ENCODE measurements around the gene PLEKHG4.
A peak's percentile ranks its signal among the peaks of the same experiment; 100 is the strongest.

The PLEKHG4 gene

GRCh38 chr16:67326115-67326471 is 46.8 kb downstream of the PLEKHG4 start:
- peak overlapping the region; percentile 40 for H3K4me2 ChIP-seq (ENCODE audit: low read depth, low read length, poor library complexity, severe bottlenecking)
- H2AFZ ChIP-seq (ENCODE audit: low read depth, low read length, severe bottlenecking) = no peak overlapping the region
- peak overlapping the region; percentile 17 for H3K4me3 ChIP-seq (ENCODE audit: insufficient read depth, low read length, poor library complexity, severe bottlenecking)
- H3K79me2 ChIP-seq (ENCODE audit: insufficient read depth, low read length) = no peaks in the 10 kb centered on the region
- H4K20me1 ChIP-seq (ENCODE audit: low read depth, low read length) = no peaks in the 10 kb centered on the region
- H3K27ac ChIP-seq (ENCODE audit: low read depth, low read length) = no peak overlapping the region
- H3K9me3 ChIP-seq (ENCODE audit: insufficient read depth, low read length) = no peaks in the 10 kb centered on the region
- no peaks in the 10 kb centered on the region for H3K9me2 ChIP-seq (replicated peaks; ENCODE audit: insufficient read depth, low read length)
- no peaks in the 10 kb centered on the region for H3K27me3 ChIP-seq (ENCODE audit: low read length)
- no peaks in the 10 kb centered on the region for H3K36me3 ChIP-seq (ENCODE audit: low read length)
- no peaks in the 10 kb centered on the region for H3F3A ChIP-seq (ENCODE audit: insufficient read depth)
- H3K9ac ChIP-seq (ENCODE audit: low read length) = no peak overlapping the region
- TF ChIP-seq EZH2phosphoT487 (conservative IDR thresholded peaks at IDR 0.05; ENCODE audit: low read length) = no peak
- no peak for TF ChIP-seq CTCF (IDR thresholded peaks at IDR 0.05; ENCODE audit: insufficient read depth, low read length, poor library complexity, severe bottlenecking)

GRCh38 chr16:67326472-67327309 is 47.4 kb downstream of the PLEKHG4 start, which contains the start of the genes KCTD19 and LRRC36:
TSS of gene KCTD19 (minus strand) at chr16:67326741. CDS start at chr16:67326707, 34 bp downstream.
TSS of gene LRRC36 (plus strand) at chr16:67326815. CDS start at chr16:67326863, 48 bp downstream.
- Histone ChIP-seq H2AFZ (ENCODE audit: low read depth, low read length, severe bottlenecking) (no peak within 1 kb of the TSS), H4K20me1 (ENCODE audit: low read depth, low read length) (no peaks in the 10 kb centered on the region), H3K9me2 (replicated peaks; ENCODE audit: insufficient read depth, low read length) (no peaks in the 10 kb centered on the region), H3F3A (ENCODE audit: insufficient read depth) (no peaks in the 10 kb centered on the region), H3K4me2 (ENCODE audit: low read depth, low read length, poor library complexity, severe bottlenecking) (peak within 1 kb of the TSS; percentile 40), H3K36me3 (ENCODE audit: low read length) (no peaks in the 10 kb centered on the region), H3K4me3 (ENCODE audit: insufficient read depth, low read length, poor library complexity, severe bottlenecking) (peak within 1 kb of the TSS; percentile 17), H3K9ac (ENCODE audit: low read length) (no peak within 1 kb of the TSS), H3K79me2 (ENCODE audit: insufficient read depth, low read length) (no peaks in the 10 kb centered on the region), H3K9me3 (ENCODE audit: insufficient read depth, low read length) (no peaks in the 10 kb centered on the region), H3K27ac (ENCODE audit: low read depth, low read length) (no peak within 1 kb of the TSS), H3K27me3 (ENCODE audit: low read length) (no peaks in the 10 kb centered on the region)
- TF ChIP-seq EZH2phosphoT487 (conservative IDR thresholded peaks at IDR 0.05; ENCODE audit: low read length) (no peak), CTCF (IDR thresholded peaks at IDR 0.05; ENCODE audit: insufficient read depth, low read length, poor library complexity, severe bottlenecking) (peak; percentile 38)

GRCh38 chr16:67327743-67328142 is 48.4 kb downstream of the PLEKHG4 start:
- H3K9ac ChIP-seq (ENCODE audit: low read length) = no peak overlapping the region
- no peak overlapping the region for H2AFZ ChIP-seq (ENCODE audit: low read depth, low read length, severe bottlenecking)
- no peaks in the 10 kb centered on the region for H3K9me3 ChIP-seq (ENCODE audit: insufficient read depth, low read length)
- no peaks in the 10 kb centered on the region for H3K27me3 ChIP-seq (ENCODE audit: low read length)
- no peaks in the 10 kb centered on the region for H4K20me1 ChIP-seq (ENCODE audit: low read depth, low read length)
- H3F3A ChIP-seq (ENCODE audit: insufficient read depth) = no peaks in the 10 kb centered on the region
- H3K27ac ChIP-seq (ENCODE audit: low read depth, low read length) = no peak overlapping the region
- H3K4me2 ChIP-seq (ENCODE audit: low read depth, low read length, poor library complexity, severe bottlenecking) = no peak overlapping the region
- no peaks in the 10 kb centered on the region for H3K36me3 ChIP-seq (ENCODE audit: low read length)
- H3K79me2 ChIP-seq (ENCODE audit: insufficient read depth, low read length) = no peaks in the 10 kb centered on the region
- H3K4me3 ChIP-seq (ENCODE audit: insufficient read depth, low read length, poor library complexity, severe bottlenecking) = no peak overlapping the region
- TF ChIP-seq CTCF (IDR thresholded peaks at IDR 0.05; ENCODE audit: insufficient read depth, low read length, poor library complexity, severe bottlenecking) (no peak), EZH2phosphoT487 (conservative IDR thresholded peaks at IDR 0.05; ENCODE audit: low read length) (no peak)
- H3K9me2 ChIP-seq (replicated peaks; ENCODE audit: insufficient read depth, low read length) = no peaks in the 10 kb centered on the region
